Central memory CD8-positive, alpha-beta T cell (primary cell): ENCODE results near the gene LDB2.

Experiments
- ATAC-seq: fragments of 150-1000 bp; cut with Tn5 transposase; replicated peaks from 2 replicates; pipeline ENCODE4 v1.10.0; 2022; ENCODE audit warnings: mild to moderate bottlenecking, moderate FRiP score, moderate number of reproducible peaks; ENCODE audit not compliant: poor library complexity, severe bottlenecking; ENCODE audit errors: extremely low read depth
- DNase-seq, 2 donors: peaks; one replicate each; pipeline ENCODE4 v3.0.0; 2021; ENCODE audit warnings: low spot score in 2 of 2
- H3K27ac Mint-ChIP-seq: one replicate; pipeline ENCODE4 v1.8.0; 2022; ENCODE audit warnings: low read depth, mild to moderate bottlenecking, moderate library complexity, mixed read lengths
- H3K27me3 Mint-ChIP-seq: one replicate; pipeline ENCODE4 v1.8.0; 2022; ENCODE audit warnings: mixed read lengths
- H3K36me3 Mint-ChIP-seq: one replicate; pipeline ENCODE4 v1.8.0; 2022; ENCODE audit warnings: mild to moderate bottlenecking, moderate library complexity, mixed read lengths; ENCODE audit not compliant: insufficient read depth
- H3K4me1 Mint-ChIP-seq: one replicate; pipeline ENCODE4 v1.8.0; 2022; ENCODE audit warnings: mixed read lengths
- H3K4me3 Mint-ChIP-seq: one replicate; pipeline ENCODE4 v1.8.0; 2022; ENCODE audit warnings: mild to moderate bottlenecking, moderate library complexity, mixed read lengths
- H3K9me3 Mint-ChIP-seq: one replicate; pipeline ENCODE4 v1.8.0; 2022; ENCODE audit warnings: mixed read lengths

LDB2 gene

GRCh38 chr4:16750882-16751642, 147.4 kb downstream of the LDB2 start:
- H3K36me3 Mint-ChIP-seq: no peaks in the 10 kb centered on the region
- no peak overlapping the region for H3K27ac Mint-ChIP-seq
- no peaks in the 10 kb centered on the region for H3K4me1 Mint-ChIP-seq
- H3K9me3 Mint-ChIP-seq: no peaks in the 10 kb centered on the region
- no peak overlapping the region for H3K4me3 Mint-ChIP-seq
- ATAC-seq (no peak), DNase-seq (no peak)
- peaks cover 8% of the 10 kb centered on the region for H3K27me3 Mint-ChIP-seq

- no peak overlapping the region for H3K27ac Mint-ChIP-seq
- ATAC-seq (no peak), DNase-seq (no peak)
- H3K36me3 Mint-ChIP-seq: no peaks in the 10 kb centered on the region
- no peak overlapping the region for H3K4me3 Mint-ChIP-seq
- peaks cover 8% of the 10 kb centered on the region for H3K27me3 Mint-ChIP-seq
- H3K4me1 Mint-ChIP-seq: no peaks in the 10 kb centered on the region
- H3K9me3 Mint-ChIP-seq: no peaks in the 10 kb centered on the region
Measured at GRCh38 chr4:16750216-16750615, 148.2 kb downstream of the LDB2 start.

GRCh38 chr4:16745887-16746286, 152.6 kb downstream of the LDB2 start:
- Mint-ChIP-seq H3K4me3 (no peak overlapping the region), H3K9me3 (no peaks in the 10 kb centered on the region), H3K27ac (no peak overlapping the region), H3K4me1 (no peaks in the 10 kb centered on the region), H3K27me3 (no peaks in the 10 kb centered on the region), H3K36me3 (no peaks in the 10 kb centered on the region)
- DNase-seq (no peak), ATAC-seq (no peak)

- ATAC-seq: no peak
- Mint-ChIP-seq H3K4me1 (no peaks in the 10 kb centered on the region), H3K36me3 (no peaks in the 10 kb centered on the region), H3K27ac (no peak overlapping the region), H3K4me3 (no peak overlapping the region), H3K27me3 (no peaks in the 10 kb centered on the region), H3K9me3 (no peaks in the 10 kb centered on the region)
- DNase-seq: no peak
Measured at GRCh38 chr4:16745009-16745635, 153.3 kb downstream of the LDB2 start.

- no peaks in the 10 kb centered on the region for H3K36me3 Mint-ChIP-seq
- ATAC-seq (no peak), DNase-seq (no peak)
- H3K9me3 Mint-ChIP-seq: peaks cover under 1% of the 10 kb centered on the region
- H3K27me3 Mint-ChIP-seq: no peaks in the 10 kb centered on the region
- no peak overlapping the region for H3K4me3 Mint-ChIP-seq
- H3K27ac Mint-ChIP-seq: no peak overlapping the region
- no peaks in the 10 kb centered on the region for H3K4me1 Mint-ChIP-seq
Measured at GRCh38 chr4:16741287-16741686, 157.2 kb downstream of the LDB2 start.

- no peak overlapping the region for H3K4me3 Mint-ChIP-seq
- no peak overlapping the region for H3K27ac Mint-ChIP-seq
- DNase-seq (no peak), ATAC-seq (no peak)
- peaks cover 6% of the 10 kb centered on the region for H3K9me3 Mint-ChIP-seq
- no peaks in the 10 kb centered on the region for H3K4me1 Mint-ChIP-seq
- H3K36me3 Mint-ChIP-seq: no peaks in the 10 kb centered on the region
- no peaks in the 10 kb centered on the region for H3K27me3 Mint-ChIP-seq
Measured at GRCh38 chr4:16739997-16740624, 158.3 kb downstream of the LDB2 start.

- H3K36me3 Mint-ChIP-seq: no peaks in the 10 kb centered on the region
- DNase-seq: no peak
- H3K4me1 Mint-ChIP-seq: no peaks in the 10 kb centered on the region
- H3K4me3 Mint-ChIP-seq: no peak overlapping the region
- no peak for ATAC-seq
- peaks cover 6% of the 10 kb centered on the region for H3K9me3 Mint-ChIP-seq
- no peak overlapping the region for H3K27ac Mint-ChIP-seq
- H3K27me3 Mint-ChIP-seq: no peaks in the 10 kb centered on the region
Measured at GRCh38 chr4:16738558-16738957, 159.9 kb downstream of the LDB2 start.

GRCh38 chr4:16733509-16733908, 164.9 kb downstream of the LDB2 start:
- no peaks in the 10 kb centered on the region for H3K4me1 Mint-ChIP-seq
- no peak overlapping the region for H3K4me3 Mint-ChIP-seq
- no peaks in the 10 kb centered on the region for H3K36me3 Mint-ChIP-seq
- no peak overlapping the region for H3K27ac Mint-ChIP-seq
- peaks cover 13% of the 10 kb centered on the region for H3K27me3 Mint-ChIP-seq
- H3K9me3 Mint-ChIP-seq: peaks cover 6% of the 10 kb centered on the region
- DNase-seq (no peak), ATAC-seq (no peak)

GRCh38 chr4:16732741-16733140, 165.7 kb downstream of the LDB2 start:
- H3K9me3 Mint-ChIP-seq: peaks cover 6% of the 10 kb centered on the region
- peaks cover 21% of the 10 kb centered on the region for H3K27me3 Mint-ChIP-seq
- no peak for DNase-seq
- no peaks in the 10 kb centered on the region for H3K4me1 Mint-ChIP-seq
- H3K4me3 Mint-ChIP-seq: no peak overlapping the region
- no peak overlapping the region for H3K27ac Mint-ChIP-seq
- no peaks in the 10 kb centered on the region for H3K36me3 Mint-ChIP-seq
- ATAC-seq: no peak

GRCh38 chr4:16731776-16732380, 166.6 kb downstream of the LDB2 start:
- no peaks in the 10 kb centered on the region for H3K36me3 Mint-ChIP-seq
- H3K27ac Mint-ChIP-seq: no peak overlapping the region
- H3K27me3 Mint-ChIP-seq: peaks cover 29% of the 10 kb centered on the region
- DNase-seq: no peak
- no peak overlapping the region for H3K4me3 Mint-ChIP-seq
- peaks cover 6% of the 10 kb centered on the region for H3K9me3 Mint-ChIP-seq
- ATAC-seq: no peak
- no peaks in the 10 kb centered on the region for H3K4me1 Mint-ChIP-seq

- ATAC-seq (no peak), DNase-seq (no peak)
- Mint-ChIP-seq H3K4me1 (no peaks in the 10 kb centered on the region), H3K9me3 (peaks cover 2% of the 10 kb centered on the region), H3K4me3 (no peak overlapping the region), H3K36me3 (no peaks in the 10 kb centered on the region), H3K27ac (no peak overlapping the region), H3K27me3 (peaks cover 31% of the 10 kb centered on the region)
Measured at GRCh38 chr4:16730522-16731205, 167.8 kb downstream of the LDB2 start.

GRCh38 chr4:16729336-16729735, 169.1 kb downstream of the LDB2 start:
- DNase-seq: no peak
- no peak for ATAC-seq
- Mint-ChIP-seq H3K27me3 (peaks cover 32% of the 10 kb centered on the region), H3K27ac (no peak overlapping the region), H3K4me3 (no peak overlapping the region), H3K36me3 (no peaks in the 10 kb centered on the region), H3K9me3 (peaks cover 7% of the 10 kb centered on the region), H3K4me1 (no peaks in the 10 kb centered on the region)
